Hypothalamus (tissue), 51 donors: Measurements from ENCODE around the gene OTULINL.

Experiments
- DNase-seq, 51 donors: peaks; one replicate each; lab custom pipeline; 2025; lab: John Stamatoyannopoulos, UW

The OTULINL gene

GRCh38 chr5:14574891-14575508 is 6.6 kb upstream of the OTULINL start:
- peak in 3 of 51 donors; percentile 3 to 12 (median 10) for DNase-seq

- DNase-seq: no peak
These were observed 5.4 kb upstream of the OTULINL start for GRCh38 chr5:14576206-14576605.

GRCh38 chr5:14577079-14577725 is 4.4 kb upstream of the OTULINL start:
- no peak for DNase-seq

GRCh38 chr5:14577971-14578370 is 3.6 kb upstream of the OTULINL start:
- DNase-seq: no peak

GRCh38 chr5:14579246-14579645 is 2.3 kb upstream of the OTULINL start:
- DNase-seq: no peak

GRCh38 chr5:14579731-14580397 is 1.7 kb upstream of the OTULINL start:
- no peak for DNase-seq

- no peak for DNase-seq
These were observed 1.1 kb upstream of the OTULINL start for GRCh38 chr5:14580398-14581034.

- DNase-seq: peak in 13 of 51 donors; percentile 11 to 54 (median 24)
These were observed 552 bp downstream of the OTULINL start for GRCh38 chr5:14581891-14582796.

GRCh38 chr5:14582797-14583137 is 1.2 kb downstream of the OTULINL start:
- peak in 2 of 51 donors; percentile 14 to 15 for DNase-seq

GRCh38 chr5:14584848-14585247 is 3.3 kb downstream of the OTULINL start:
- no peak for DNase-seq

- peak in 23 of 51 donors; percentile 3 to 43 (median 19) for DNase-seq
These were observed 5.6 kb downstream of the OTULINL start for GRCh38 chr5:14587150-14587549.

- no peak for DNase-seq
These were observed 6.6 kb downstream of the OTULINL start for GRCh38 chr5:14588145-14588544.

- no peak for DNase-seq
These were observed 7.4 kb downstream of the OTULINL start for GRCh38 chr5:14588758-14589543.

GRCh38 chr5:14590949-14591348 is 9.4 kb downstream of the OTULINL start:
- no peak for DNase-seq

GRCh38 chr5:14591548-14591947 is 10.0 kb downstream of the OTULINL start:
- DNase-seq: no peak

GRCh38 chr5:14593326-14594021 is 11.9 kb downstream of the OTULINL start:
- DNase-seq: no peak

- DNase-seq: no peak
These were observed 12.9 kb downstream of the OTULINL start for GRCh38 chr5:14594378-14595074.

GRCh38 chr5:14595189-14595588 is 13.6 kb downstream of the OTULINL start:
- peak in 2 of 51 donors; percentile 5 to 16 for DNase-seq
